Activated CD4-positive, alpha-beta memory T cell treated with anti-CD3 and anti-CD28 coated beads, Interleukin-2, amount 10 ng/mL, durations not matched to agents 7 days and 5 days (primary cell): Measurements from ENCODE around the gene ATP2A2. TPM values are rescaled to one million over a fixed set of nuclear protein-coding genes. Genes with fewer than 3 reads are reported as not detected.

Experiments used
- CTCF ChIA-PET: fragments of 350-600 bp; sonication (Branson Sonifier 250); formaldehyde crosslinking; loops from one replicate; lab custom pipeline; 2021; ENCODE audit warnings: antibody characterized with exemption, inconsistent platforms; lab: Charles Lee
- POLR2A ChIA-PET: fragments of 350-600 bp; sonication (Branson Sonifier 250); formaldehyde crosslinking; loops from one replicate; lab custom pipeline; 2021; ENCODE audit warnings: antibody characterized with exemption; lab: Charles Lee
- DNase-seq: peaks from one replicate; pipeline ENCODE4 v3.0.0-alpha.2; 2020
- H3K27ac Mint-ChIP-seq: one replicate; pipeline ENCODE4 v1.8.0; 2021; ENCODE audit warnings: mild to moderate bottlenecking, mixed read lengths
- H3K27me3 Mint-ChIP-seq: one replicate; pipeline ENCODE4 v1.8.0; 2021; ENCODE audit warnings: mixed read lengths
- H3K36me3 Mint-ChIP-seq: one replicate; pipeline ENCODE4 v1.8.0; 2021; ENCODE audit warnings: low read depth, mixed read lengths
- H3K4me1 Mint-ChIP-seq: one replicate; pipeline ENCODE4 v1.8.0; 2021; ENCODE audit warnings: mixed read lengths
- H3K4me3 Mint-ChIP-seq: one replicate; pipeline ENCODE4 v1.8.0; 2021; ENCODE audit warnings: mild to moderate bottlenecking, mixed read lengths
- H3K9me3 Mint-ChIP-seq: one replicate; pipeline ENCODE4 v1.8.0; 2021; ENCODE audit warnings: mixed read lengths
- total RNA-seq, 2 experiments: library from RNA; stranded (reverse); gene quantifications; one replicate each; pipeline ENCODE4 v1.2.3, GENCODE V29; 2021

ATP2A2 gene
- total RNA-seq, 2 experiments from 2014 or later, result 142 TPM

DNA sequence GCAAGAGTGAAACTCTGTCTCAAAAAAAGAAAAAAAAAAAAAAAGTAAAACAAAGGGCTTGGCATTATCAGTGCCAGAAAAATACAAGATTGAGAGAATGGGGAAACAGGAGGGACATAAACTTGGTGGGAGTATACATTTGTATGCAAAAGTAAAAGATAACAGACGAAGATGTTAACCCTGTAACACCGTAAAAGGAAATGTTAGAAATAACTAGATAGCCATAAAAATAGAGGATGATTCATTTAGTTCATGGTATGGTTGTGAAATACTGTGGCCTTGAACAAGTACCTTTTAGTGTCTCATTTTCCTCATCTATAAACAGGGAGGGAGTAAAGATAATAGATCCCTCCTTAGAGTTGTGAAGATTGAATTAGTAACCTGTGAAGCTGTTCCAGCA, 33.3 kb downstream of the ATP2A2 start:
- Mint-ChIP-seq H3K9me3 (no peaks in the 10 kb centered on the region), H3K4me3 (peak overlapping the region; percentile 16), H3K36me3 (peaks cover 62% of the 10 kb centered on the region), H3K27me3 (no peaks in the 10 kb centered on the region), H3K4me1 (peaks cover 60% of the 10 kb centered on the region), H3K27ac (peak overlapping the region; percentile 75)
- ChIA-PET CTCF (interaction anchor here (0.6 to 1.2 kb wide), 2 partner anchors 34 to 117 kb away, joined by 3 read pairs; no protein-coding TSS in a partner anchor), POLR2A (interaction anchor here (1.0 kb wide), 2 partner anchors 32 to 34 kb away, joined by 3 read pairs; no protein-coding TSS in a partner anchor)
- no peak for DNase-seq

DNA sequence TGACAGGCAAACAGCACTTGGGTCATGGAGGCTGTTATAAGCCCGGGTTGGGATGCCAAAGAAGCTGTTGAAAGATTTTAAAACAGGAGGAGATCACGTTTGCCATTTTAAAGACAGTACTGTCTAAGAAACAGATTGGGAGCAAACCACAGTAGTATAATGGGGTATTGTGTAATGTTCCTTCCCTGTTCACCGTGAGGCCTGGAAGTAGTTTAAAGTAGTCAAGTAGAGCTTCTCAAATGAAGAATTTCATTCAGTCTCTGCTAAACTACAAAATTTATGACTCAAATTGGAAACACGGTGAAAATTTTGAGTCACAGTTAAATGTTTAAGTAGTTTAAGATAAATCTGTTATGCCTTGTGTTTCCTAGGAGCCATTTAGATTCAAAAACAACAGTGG, 35.8 kb downstream of the ATP2A2 start:
- Mint-ChIP-seq H3K4me1 (peaks cover 49% of the 10 kb centered on the region), H3K9me3 (no peaks in the 10 kb centered on the region), H3K27me3 (no peaks in the 10 kb centered on the region), H3K27ac (peak overlapping the region; percentile 59), H3K36me3 (peaks cover 49% of the 10 kb centered on the region), H3K4me3 (no peak overlapping the region)
- POLR2A ChIA-PET, result interaction anchor here (0.6 to 1.5 kb wide), 2 partner anchors 17 to 36 kb away, joined by 3 to 7 read pairs; partner anchors contain the start of gene ATP2A2
- CTCF ChIA-PET, result interaction anchor here (1.0 kb wide), 1 partner anchor 114 kb away, joined by 4 read pairs; no protein-coding TSS in a partner anchor
- DNase-seq, result no peak

DNA sequence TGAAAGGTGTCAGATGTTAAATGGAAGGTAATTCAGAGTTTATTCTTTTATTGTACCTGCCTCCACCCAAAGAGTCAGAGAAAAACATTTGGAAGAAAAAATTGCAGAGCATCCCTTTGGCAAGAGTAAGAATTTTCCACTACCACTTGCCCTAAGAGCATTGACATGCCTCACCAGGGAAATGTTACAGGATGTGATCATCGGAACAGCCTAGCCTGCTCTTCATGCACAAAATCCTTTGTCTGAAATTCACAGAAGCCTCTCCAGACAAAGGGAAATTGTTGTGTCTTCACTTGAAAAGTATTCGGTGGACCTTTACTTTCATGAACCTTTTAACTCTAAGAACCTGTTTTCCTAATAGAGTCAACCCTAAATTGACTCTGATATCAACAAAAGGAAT, 36.9 kb downstream of the ATP2A2 start:
- Mint-ChIP-seq H3K27ac (no peak overlapping the region), H3K9me3 (no peaks in the 10 kb centered on the region), H3K36me3 (peaks cover 46% of the 10 kb centered on the region), H3K4me1 (peaks cover 45% of the 10 kb centered on the region), H3K4me3 (no peak overlapping the region), H3K27me3 (no peaks in the 10 kb centered on the region)
- POLR2A ChIA-PET, result interaction anchor here (0.6 kb wide), 1 partner anchor 1379 kb away, joined by 3 read pairs; no protein-coding TSS in a partner anchor
- no peak for DNase-seq
- CTCF ChIA-PET, result no interaction called here

DNA sequence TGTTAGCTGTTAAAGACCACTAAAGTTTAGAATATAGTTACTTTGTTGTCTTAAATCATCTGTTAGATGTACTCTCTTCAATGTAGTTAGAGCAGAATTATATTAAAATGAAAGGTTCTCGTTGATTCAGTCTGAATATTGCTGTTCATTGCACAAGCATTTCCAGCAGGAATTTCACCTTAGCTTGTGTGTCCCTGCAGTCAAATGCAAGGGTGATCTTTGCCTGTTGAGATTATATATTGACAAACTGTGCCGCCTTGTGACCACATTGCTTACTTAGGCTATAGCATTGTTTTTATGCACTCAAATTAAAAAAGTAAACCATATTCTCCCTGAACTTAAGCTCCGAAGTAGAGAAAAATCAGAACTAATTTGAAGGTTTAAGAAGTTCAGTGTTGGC, 39.5 kb downstream of the ATP2A2 start:
- Mint-ChIP-seq H3K4me1 (peaks cover 30% of the 10 kb centered on the region), H3K9me3 (no peaks in the 10 kb centered on the region), H3K27me3 (no peaks in the 10 kb centered on the region), H3K27ac (no peak overlapping the region), H3K36me3 (peaks cover 39% of the 10 kb centered on the region), H3K4me3 (no peak overlapping the region)
- DNase-seq, result no peak
- ChIA-PET POLR2A (interaction anchor here (1.3 kb wide), 1 partner anchor 9 kb away, joined by 3 read pairs; no protein-coding TSS in a partner anchor), CTCF (interaction anchor here (1.9 kb wide), 1 partner anchor 111 kb away, joined by 7 read pairs; no protein-coding TSS in a partner anchor)

GRCh38 chr12:110329710-110330109, 48.7 kb downstream of the ATP2A2 start:
- ChIA-PET CTCF (interaction anchor here (1.0 kb wide), 1 partner anchor 18 kb away, joined by 3 read pairs; no protein-coding TSS in a partner anchor), POLR2A (interaction anchor here (1.0 to 1.5 kb wide), 3 partner anchors 9 to 49 kb away, joined by 3 read pairs; no protein-coding TSS in a partner anchor)
- Mint-ChIP-seq H3K36me3 (peaks cover 63% of the 10 kb centered on the region), H3K27me3 (no peaks in the 10 kb centered on the region), H3K4me1 (peaks cover 8% of the 10 kb centered on the region), H3K9me3 (no peaks in the 10 kb centered on the region), H3K4me3 (no peak overlapping the region), H3K27ac (no peak overlapping the region)
- no peak for DNase-seq

DNA sequence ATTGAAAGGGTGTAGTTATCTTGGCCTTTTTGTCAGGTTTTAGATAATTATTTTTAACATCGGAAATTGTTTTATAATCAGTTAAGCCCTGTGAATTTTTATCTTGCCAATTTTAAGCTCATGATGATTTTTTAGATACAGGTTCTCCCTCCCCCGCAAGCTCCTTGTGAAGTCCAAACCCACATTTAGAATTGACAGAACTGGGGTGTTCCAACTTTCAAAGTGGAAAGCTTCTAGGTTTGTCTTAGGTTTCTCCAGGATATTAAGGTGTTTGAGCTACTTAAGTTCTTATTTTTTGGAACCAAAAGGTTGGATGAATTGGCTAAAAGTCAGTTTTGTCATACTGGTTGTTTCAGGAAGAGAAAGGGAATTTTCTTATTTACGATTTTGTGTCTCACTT, 49.1 kb downstream of the ATP2A2 start:
- peaks cover 67% of the 10 kb centered on the region for H3K36me3 Mint-ChIP-seq
- no peaks in the 10 kb centered on the region for H3K27me3 Mint-ChIP-seq
- H3K9me3 Mint-ChIP-seq, result no peaks in the 10 kb centered on the region
- ChIA-PET CTCF (interaction anchor here (1.0 kb wide), 1 partner anchor 18 kb away, joined by 3 read pairs; no protein-coding TSS in a partner anchor), POLR2A (interaction anchor here (1.0 to 1.5 kb wide), 4 partner anchors 9 to 50 kb away, joined by 3 read pairs; no protein-coding TSS in a partner anchor)
- DNase-seq, result no peak
- peaks cover 8% of the 10 kb centered on the region for H3K4me1 Mint-ChIP-seq
- peak overlapping the region; percentile 60 for H3K27ac Mint-ChIP-seq
- no peak overlapping the region for H3K4me3 Mint-ChIP-seq

DNA sequence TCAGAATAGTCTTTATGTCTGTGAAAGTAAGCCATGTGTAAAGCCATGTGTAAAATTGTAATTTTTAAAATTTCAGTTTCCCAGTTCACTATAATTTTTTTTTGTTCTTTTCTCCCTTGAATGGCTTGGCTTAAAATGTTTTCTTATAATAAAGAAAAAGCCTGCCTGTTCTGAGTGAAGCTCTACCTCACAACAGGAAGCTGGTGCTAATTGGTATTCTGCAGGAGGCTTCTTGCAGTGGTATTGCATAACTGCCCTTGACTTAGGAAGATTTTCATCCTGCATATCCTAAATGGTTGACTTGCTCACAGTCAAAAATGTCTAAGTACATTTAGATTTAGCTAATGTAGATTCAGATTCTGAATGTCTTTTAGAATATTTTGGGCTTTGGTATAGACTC, 49.5 kb downstream of the ATP2A2 start:
- Mint-ChIP-seq H3K36me3 (peaks cover 69% of the 10 kb centered on the region), H3K27me3 (no peaks in the 10 kb centered on the region), H3K9me3 (no peaks in the 10 kb centered on the region), H3K27ac (peak overlapping the region; percentile 60), H3K4me1 (peaks cover 8% of the 10 kb centered on the region), H3K4me3 (no peak overlapping the region)
- no peak for DNase-seq
- ChIA-PET CTCF (no interaction called here), POLR2A (interaction anchor here (0.7 to 1.5 kb wide), 6 partner anchors 10 to 1684 kb away, joined by 3 read pairs; no protein-coding TSS in a partner anchor)

GRCh38 chr12:110333201-110333600, 52.2 kb downstream of the ATP2A2 start:
- no peak for DNase-seq
- H3K9me3 Mint-ChIP-seq, result no peaks in the 10 kb centered on the region
- POLR2A ChIA-PET, result no interaction called here
- peaks cover 8% of the 10 kb centered on the region for H3K4me1 Mint-ChIP-seq
- no peaks in the 10 kb centered on the region for H3K27me3 Mint-ChIP-seq
- H3K4me3 Mint-ChIP-seq, result no peak overlapping the region
- CTCF ChIA-PET, result no interaction called here
- peaks cover 67% of the 10 kb centered on the region for H3K36me3 Mint-ChIP-seq
- H3K27ac Mint-ChIP-seq, result no peak overlapping the region

DNA sequence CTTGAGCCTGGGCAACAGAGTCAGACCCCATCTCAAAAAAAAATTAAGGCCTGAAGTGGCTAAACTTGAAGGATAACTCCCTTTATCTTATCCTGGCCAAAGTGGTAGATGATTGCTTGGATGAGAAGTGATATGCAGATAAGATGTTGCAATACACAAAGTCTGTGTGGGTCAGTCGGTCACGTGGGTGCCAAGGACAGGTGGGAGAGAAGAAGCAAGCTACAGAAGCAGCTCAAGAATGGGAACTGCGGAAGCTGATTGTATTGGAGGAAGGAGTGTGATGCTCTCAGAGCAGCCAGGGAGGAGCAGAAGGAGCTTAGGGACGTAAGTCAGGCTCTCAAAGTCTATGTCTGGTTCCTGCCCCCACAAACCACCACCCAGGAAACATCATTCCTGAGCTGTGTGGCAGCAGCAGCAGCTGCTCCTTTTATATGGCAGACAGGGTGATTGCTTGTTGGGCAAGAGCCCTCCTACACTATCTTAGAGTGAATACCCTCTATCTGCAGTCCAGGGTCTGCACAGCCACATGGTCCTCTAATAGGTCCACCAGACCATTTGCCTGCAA, 54.5 kb downstream of the ATP2A2 start:
- Mint-ChIP-seq H3K9me3 (no peaks in the 10 kb centered on the region), H3K36me3 (peaks cover 80% of the 10 kb centered on the region), H3K4me3 (no peak overlapping the region), H3K27me3 (no peaks in the 10 kb centered on the region), H3K27ac (no peak overlapping the region), H3K4me1 (peaks cover 2% of the 10 kb centered on the region)
- CTCF ChIA-PET, result no interaction called here
- DNase-seq, result no peak
- POLR2A ChIA-PET, result interaction anchor here (1.0 to 2.8 kb wide), 2 partner anchors 14 to 55 kb away, joined by 3 to 13 read pairs; no protein-coding TSS in a partner anchor

DNA sequence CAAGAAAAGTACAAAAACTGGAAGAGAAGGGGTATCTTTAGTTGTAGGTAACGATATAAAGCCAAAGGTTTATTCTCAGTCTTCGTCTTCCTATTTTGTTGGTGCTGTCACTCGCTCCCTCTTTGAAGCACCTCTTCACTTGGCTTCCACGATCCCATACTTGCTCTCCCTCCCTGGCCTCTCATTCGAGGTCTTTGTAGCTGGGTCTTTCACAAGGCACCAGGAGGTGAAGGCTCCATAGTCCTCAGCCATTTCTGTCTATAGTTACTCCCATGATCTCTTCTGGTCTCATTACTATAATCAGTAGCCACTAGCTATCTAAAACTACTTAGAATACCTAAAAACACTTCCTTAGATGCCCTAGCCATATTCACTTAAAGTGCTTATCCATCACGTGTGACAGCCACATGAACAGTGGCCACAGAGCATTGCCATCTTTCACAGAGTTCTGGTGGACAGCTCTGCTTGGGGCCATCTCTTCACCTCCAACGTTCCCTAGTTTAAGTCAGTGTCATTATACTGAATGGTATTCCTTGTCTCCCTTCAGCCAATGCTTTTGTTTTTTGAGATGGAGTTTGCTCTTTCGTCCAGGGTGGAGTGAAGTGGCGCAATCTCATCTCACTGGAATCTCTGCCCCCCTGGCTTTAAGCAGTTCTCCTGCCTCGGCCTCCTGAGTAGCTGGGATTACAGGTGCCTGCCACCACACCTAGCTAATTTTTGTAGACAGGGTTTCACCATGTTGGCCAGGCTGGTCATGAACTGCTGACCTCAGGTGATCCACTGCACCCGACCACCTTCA, 57.1 kb downstream of the ATP2A2 start:
- no peak overlapping the region for H3K27ac Mint-ChIP-seq
- no peaks in the 10 kb centered on the region for H3K9me3 Mint-ChIP-seq
- no peak for DNase-seq
- ChIA-PET POLR2A (no interaction called here), CTCF (interaction anchor here (0.7 kb wide), 1 partner anchor 12 kb away, joined by 3 read pairs; no protein-coding TSS in a partner anchor)
- peaks cover 86% of the 10 kb centered on the region for H3K36me3 Mint-ChIP-seq
- H3K4me3 Mint-ChIP-seq, result no peak overlapping the region
- no peaks in the 10 kb centered on the region for H3K27me3 Mint-ChIP-seq
- H3K4me1 Mint-ChIP-seq, result no peaks in the 10 kb centered on the region

GRCh38 chr12:110338754-110339153, 57.7 kb downstream of the ATP2A2 start:
- CTCF ChIA-PET, result no interaction called here
- Mint-ChIP-seq H3K9me3 (no peaks in the 10 kb centered on the region), H3K27me3 (no peaks in the 10 kb centered on the region), H3K4me3 (no peak overlapping the region), H3K27ac (no peak overlapping the region), H3K36me3 (peaks cover 87% of the 10 kb centered on the region), H3K4me1 (no peaks in the 10 kb centered on the region)
- POLR2A ChIA-PET, result no interaction called here
- DNase-seq, result no peak

DNA sequence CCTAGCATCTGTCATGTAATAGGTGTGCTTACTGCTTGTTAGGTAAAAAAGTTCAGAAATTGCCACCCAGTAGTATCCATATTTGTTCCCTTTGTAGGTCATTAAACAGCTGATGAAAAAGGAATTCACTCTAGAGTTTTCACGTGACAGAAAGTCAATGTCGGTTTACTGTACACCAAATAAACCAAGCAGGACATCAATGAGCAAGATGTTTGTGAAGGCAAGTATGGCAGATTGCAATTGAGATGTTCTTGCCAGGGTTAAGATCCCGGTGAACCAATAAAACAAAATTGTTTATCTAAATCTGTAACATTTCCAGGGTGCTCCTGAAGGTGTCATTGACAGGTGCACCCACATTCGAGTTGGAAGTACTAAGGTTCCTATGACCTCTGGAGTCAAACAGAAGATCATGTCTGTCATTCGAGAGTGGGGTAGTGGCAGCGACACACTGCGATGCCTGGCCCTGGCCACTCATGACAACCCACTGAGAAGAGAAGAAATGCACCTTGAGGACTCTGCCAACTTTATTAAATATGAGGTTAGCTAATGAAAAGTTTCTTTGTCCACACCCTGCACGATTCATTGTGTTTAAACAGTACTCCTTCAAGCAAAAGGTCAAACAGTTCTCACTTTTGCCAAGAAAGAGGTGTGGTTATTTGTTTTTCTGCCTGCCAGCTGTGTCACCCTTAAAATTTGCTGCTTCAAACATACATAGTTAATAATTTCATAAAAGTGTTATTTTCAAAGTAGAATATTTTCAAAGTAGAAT, 58.3 kb downstream of the ATP2A2 start:
- DNase-seq, result no peak
- Mint-ChIP-seq H3K36me3 (peaks cover 88% of the 10 kb centered on the region), H3K27ac (no peak overlapping the region), H3K27me3 (no peaks in the 10 kb centered on the region), H3K9me3 (no peaks in the 10 kb centered on the region), H3K4me1 (no peaks in the 10 kb centered on the region), H3K4me3 (no peak overlapping the region)
- ChIA-PET POLR2A (no interaction called here), CTCF (interaction anchor here (0.8 to 1.1 kb wide), 2 partner anchors 13 to 92 kb away, joined by 3 read pairs; no protein-coding TSS in a partner anchor)
